Fibroblast of pulmonary artery (primary cell): ENCODE results near the gene PHYKPL.

Experiments
- DNase-seq: peaks from one replicate; pipeline ENCODE4 v3.0.0-alpha.2; 2010; ENCODE audit warnings: low read depth
- H3K4me3 ChIP-seq: replicated peaks from 2 replicates; pipeline ENCODE4 v1.5.1; 2011; ENCODE audit warnings: low read depth, mild to moderate bottlenecking, control low read depth, low read length, moderate library complexity
- TF ChIP-seq, protein P1 (sequence below): IDR thresholded peaks from 2 replicates; pipeline ENCODE4 v1.5.1; 2011; ENCODE audit warnings: mild to moderate bottlenecking, control low read depth, low read length, inconsistent platforms; ENCODE audit errors: missing control alignments

The PHYKPL gene

DNA sequence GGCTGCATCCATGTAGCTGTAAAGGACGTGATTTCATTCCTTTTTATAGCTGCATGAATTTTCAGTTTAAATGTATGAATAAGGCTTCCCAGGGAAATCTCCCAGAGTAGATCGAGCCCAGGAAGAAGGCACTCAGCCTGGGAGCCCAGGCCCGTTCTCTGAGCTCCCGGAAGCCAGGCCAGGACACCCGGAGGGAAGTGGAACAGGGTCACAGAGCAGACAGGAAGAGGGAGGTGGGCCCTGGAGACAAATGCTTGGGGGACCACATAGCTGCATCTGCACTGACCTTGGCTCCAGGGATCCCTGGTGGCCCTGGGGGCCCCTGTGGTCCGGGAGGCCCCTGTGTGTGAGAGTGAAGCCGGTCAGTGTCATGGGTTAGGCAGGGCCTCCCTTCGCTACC, 19.7 kb upstream of the PHYKPL start:
- no peak for DNase-seq
- no peak overlapping the region for H3K4me3 ChIP-seq
- TF ChIP-seq, protein P1, sequence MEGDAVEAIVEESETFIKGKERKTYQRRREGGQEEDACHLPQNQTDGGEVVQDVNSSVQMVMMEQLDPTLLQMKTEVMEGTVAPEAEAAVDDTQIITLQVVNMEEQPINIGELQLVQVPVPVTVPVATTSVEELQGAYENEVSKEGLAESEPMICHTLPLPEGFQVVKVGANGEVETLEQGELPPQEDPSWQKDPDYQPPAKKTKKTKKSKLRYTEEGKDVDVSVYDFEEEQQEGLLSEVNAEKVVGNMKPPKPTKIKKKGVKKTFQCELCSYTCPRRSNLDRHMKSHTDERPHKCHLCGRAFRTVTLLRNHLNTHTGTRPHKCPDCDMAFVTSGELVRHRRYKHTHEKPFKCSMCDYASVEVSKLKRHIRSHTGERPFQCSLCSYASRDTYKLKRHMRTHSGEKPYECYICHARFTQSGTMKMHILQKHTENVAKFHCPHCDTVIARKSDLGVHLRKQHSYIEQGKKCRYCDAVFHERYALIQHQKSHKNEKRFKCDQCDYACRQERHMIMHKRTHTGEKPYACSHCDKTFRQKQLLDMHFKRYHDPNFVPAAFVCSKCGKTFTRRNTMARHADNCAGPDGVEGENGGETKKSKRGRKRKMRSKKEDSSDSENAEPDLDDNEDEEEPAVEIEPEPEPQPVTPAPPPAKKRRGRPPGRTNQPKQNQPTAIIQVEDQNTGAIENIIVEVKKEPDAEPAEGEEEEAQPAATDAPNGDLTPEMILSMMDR, result no peak

DNA sequence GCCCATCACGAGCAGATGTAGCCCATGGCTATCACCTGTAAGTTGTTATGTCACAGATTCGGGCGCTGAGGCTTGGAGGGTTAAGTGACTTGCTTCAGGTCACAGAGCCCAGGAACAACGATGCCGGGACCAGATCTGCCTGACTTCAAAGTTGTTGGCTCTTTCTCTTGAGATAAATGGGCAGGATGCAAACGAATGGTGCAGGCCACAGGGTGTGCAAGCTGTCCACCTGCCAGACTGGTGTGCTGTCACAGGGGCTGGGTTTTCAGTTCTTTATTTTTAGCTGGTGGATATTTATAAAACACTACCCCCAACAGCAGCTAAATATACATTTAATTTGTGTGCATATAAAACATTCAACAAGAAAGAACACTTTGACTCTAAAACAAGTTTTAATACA, 17.7 kb upstream of the PHYKPL start:
- H3K4me3 ChIP-seq, result no peak overlapping the region
- TF ChIP-seq, protein P1, result no peak
- no peak for DNase-seq

DNA sequence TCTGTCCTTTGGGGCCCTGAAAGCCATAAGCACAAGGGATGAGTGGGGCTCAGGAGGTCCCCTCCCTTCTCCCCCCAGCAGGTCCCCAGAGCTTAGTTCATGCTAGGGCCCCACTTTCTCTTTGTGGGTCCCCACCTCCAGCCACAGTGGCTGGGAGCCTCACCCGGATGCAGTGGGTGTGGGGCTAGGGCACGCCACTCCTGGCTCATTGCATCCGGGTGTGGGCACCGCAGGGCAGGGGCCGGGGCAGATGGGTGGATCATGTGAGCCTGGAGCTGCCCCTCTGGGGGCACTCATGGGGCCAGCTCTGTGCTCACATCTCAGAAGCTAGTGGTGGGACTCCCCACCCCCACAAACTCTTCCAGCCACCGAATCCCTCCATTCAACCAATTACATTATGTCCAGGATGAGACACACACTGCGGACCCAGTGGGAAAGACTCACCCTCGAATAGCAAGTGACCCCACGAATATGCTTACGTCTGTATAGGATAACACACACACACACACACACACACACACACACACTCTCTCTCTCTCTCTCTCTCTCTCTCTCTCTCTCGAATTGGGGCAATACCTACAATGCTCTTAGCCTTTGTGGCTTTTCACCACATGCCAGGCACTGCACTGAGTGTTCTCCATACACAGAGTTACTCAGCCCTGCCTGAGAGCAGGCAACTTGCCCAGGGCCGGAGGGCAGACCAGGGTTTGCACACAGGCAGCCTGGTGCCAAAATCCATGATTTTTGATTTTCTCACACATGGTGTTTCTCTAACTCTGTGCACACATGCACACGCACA, 16.8 kb upstream of the PHYKPL start:
- H3K4me3 ChIP-seq, result no peak overlapping the region
- peak; percentile 36 for DNase-seq
- TF ChIP-seq, protein P1, result no peak

DNA sequence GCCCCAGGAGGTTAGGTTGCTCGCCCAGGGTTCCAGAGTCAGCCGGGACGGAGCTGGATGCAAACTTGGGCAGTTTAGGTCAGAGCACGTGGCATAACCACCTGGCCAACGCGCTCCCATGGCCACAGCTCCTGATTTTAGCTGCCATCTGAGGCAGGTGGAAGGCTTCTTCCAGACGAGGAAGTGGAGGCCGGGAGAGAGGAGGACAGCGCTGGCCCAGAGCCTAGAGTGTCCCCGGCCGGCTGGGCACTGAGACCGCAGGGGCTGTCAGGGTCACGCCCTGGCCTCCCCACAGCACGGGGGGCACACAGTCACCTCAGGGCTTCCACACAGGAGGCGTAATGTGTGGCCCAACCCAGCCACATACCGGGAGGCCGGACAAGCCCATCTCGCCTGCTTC, 16.1 kb upstream of the PHYKPL start:
- TF ChIP-seq, protein P1, result no peak
- DNase-seq, result no peak
- no peak overlapping the region for H3K4me3 ChIP-seq

DNA sequence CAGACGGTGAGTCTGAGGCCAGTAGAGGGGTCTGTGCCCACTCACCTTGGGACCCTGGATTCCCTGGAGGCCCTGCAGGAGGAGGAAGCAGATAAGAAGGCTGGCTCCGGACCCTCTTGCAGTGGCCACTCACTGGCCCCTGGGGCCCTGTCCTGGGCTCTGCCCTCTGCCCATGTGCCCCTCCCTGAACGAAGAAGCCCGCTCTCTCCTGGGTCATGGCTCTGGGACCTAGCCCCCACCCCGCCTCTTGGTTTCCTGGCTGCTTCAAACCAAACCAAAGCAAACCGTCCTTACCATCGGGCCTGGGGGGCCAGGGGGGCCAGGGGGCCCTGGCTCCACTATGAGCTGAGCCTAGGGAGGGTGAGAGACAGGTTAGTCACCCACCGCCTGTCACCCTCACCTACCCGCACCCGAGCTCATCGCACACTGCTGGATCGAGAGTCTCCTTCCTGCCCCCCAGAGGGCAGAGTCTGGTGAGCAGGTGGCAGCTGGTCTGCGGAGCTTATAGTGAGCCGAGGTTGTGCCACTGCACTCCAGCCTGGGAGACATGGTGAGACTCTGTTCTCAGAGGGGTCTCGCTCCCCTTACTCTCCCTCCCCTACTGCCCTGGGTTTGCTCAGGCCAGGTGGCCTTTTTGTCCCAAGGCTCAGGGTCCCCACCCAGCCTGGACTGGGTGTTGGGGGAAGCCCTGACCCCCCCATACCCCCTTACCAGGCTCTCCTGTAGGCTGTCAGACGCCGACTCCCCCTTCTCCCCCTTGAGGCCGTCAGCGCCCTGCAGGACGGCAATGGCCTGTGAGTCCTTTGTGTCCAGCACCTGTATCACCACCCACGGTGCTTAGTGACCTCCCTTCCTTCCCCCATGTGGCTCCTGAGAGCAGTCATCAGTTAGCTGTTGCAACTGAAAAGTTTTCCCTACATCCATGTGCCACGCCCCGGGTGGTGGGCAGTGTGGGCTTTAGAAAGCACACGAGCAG, 15.2 kb upstream of the PHYKPL start:
- TF ChIP-seq, protein P1, result no peak
- DNase-seq, result no peak
- H3K4me3 ChIP-seq, result no peak overlapping the region

DNA sequence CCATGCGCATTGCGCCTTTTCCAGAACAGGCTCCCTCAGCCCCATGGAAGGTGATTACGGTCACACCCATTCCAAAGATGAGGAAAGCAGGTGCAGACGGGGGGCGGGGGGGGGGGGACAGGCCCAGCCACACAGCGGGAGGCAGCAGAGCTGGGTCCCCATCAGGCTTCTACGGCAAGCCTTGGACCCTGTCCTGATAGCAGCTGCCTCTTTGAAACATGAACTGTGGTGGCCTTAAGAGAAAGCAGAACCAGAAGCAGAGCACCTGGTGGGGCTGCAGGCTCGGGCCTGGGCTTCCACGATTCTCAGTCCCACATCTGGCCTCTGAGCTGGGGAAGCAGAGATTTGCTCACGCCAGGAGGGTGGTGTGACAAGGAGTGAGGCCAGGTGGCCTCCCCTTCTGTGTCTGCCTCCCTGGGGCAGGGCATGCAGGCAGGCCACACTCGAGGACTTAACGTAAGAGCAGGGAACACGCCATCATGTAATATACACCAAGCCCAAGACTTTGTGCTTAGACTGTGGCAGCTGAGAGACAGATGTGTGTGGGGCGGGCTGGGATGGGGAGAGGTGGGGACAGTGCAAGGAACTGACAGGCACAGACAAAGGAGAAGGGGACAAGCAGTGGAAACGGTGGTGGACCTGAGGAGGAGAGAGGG, 14.2 kb upstream of the PHYKPL start:
- TF ChIP-seq, protein P1, result no peak
- H3K4me3 ChIP-seq, result no peak overlapping the region
- DNase-seq, result no peak
